IMR-90 (cell line): ENCODE measurements around the gene GLB1L. TPM values are rescaled to one million over a fixed set of nuclear protein-coding genes. Genes with fewer than 3 reads are reported as not detected.

ENCODE experiments used
- ATAC-seq: fragments of 200-7000 bp; cut with Tn5 transposase; 2 replicates; pipeline ENCODE4 v1.9.1; 2020; ENCODE audit warnings: low read depth, mild to moderate bottlenecking, moderate library complexity
- BruUV-seq: library from RNA; stranded (reverse); fragments of 400-500 nt; replicated peaks from 2 replicates; lab custom pipeline; 2021; lab: Mats Ljungman, UMichigan
- CTCF ChIA-PET: fragments of 300-600 bp; formaldehyde crosslinking; extraction: SDS; loops from one replicate; lab custom pipeline; 2021; ENCODE audit warnings: antibody characterized with exemption; lab: Yijun Ruan, JAX
- POLR2A ChIA-PET: fragments of 300-600 bp; sonication (Branson Sonifier 250); formaldehyde crosslinking; loops from one replicate; lab custom pipeline; 2022; ENCODE audit warnings: antibody characterized with exemption; ENCODE audit not compliant: unreplicated experiment; lab: Charles Lee
- DNase-seq: peaks from one replicate; pipeline ENCODE4 v3.0.0; 2013
- H2AFZ ChIP-seq: replicated peaks from 2 replicates; pipeline ENCODE3; 2013; ENCODE audit warnings: low read length, mild to moderate bottlenecking; ENCODE audit not compliant: poor library complexity
- H2AK5ac ChIP-seq: 2 replicates; pipeline ENCODE4 v1.6.1; 2013; ENCODE audit warnings: low read depth, low read length, inconsistent platforms
- H2AK9ac ChIP-seq: replicated peaks from 2 replicates; pipeline ENCODE3; 2013; ENCODE audit warnings: mild to moderate bottlenecking, low read depth, low read length, moderate library complexity; ENCODE audit not compliant: poor library complexity
- H2BK120ac ChIP-seq: 2 replicates; pipeline ENCODE4 v1.6.1; 2013; ENCODE audit warnings: low read depth, low read length, inconsistent platforms
- H2BK15ac ChIP-seq: 3 replicates; pipeline ENCODE4 v1.6.1; 2013; ENCODE audit warnings: low read depth, low read length, inconsistent platforms
- H2BK20ac ChIP-seq: 2 replicates; pipeline ENCODE4 v1.6.1; 2013; ENCODE audit warnings: low read depth, mild to moderate bottlenecking, inconsistent platforms, low read length, moderate library complexity
- H2BK5ac ChIP-seq: 2 replicates; pipeline ENCODE4 v1.6.1; 2013; ENCODE audit warnings: mild to moderate bottlenecking, low read depth, low read length, inconsistent platforms; ENCODE audit not compliant: poor library complexity, severe bottlenecking
- H3K14ac ChIP-seq: replicated peaks from 2 replicates; pipeline ENCODE4 v1.6.1; 2013; ENCODE audit warnings: low read depth, low read length, inconsistent platforms
- H3K18ac ChIP-seq: 2 replicates; pipeline ENCODE4 v1.6.1; 2013; ENCODE audit warnings: low read depth, low read length, control low read depth
- H3K23ac ChIP-seq: 2 replicates; pipeline ENCODE4 v1.6.1; 2013; ENCODE audit warnings: low read depth, low read length, inconsistent platforms
- H3K27ac ChIP-seq: 2 replicates; pipeline ENCODE4 v1.5.1; 2013; ENCODE audit warnings: mild to moderate bottlenecking, control low read depth, low read length; ENCODE audit not compliant: insufficient read depth
- H3K27me3 ChIP-seq: 2 replicates; pipeline ENCODE4 v1.6.1; 2013; ENCODE audit warnings: low read length; ENCODE audit not compliant: control insufficient read depth, insufficient read depth
- H3K36me3 ChIP-seq: 2 replicates; pipeline ENCODE4 v1.6.1; 2013; ENCODE audit warnings: low read length, mixed read lengths; ENCODE audit not compliant: control insufficient read depth, insufficient read depth
- H3K4ac ChIP-seq: 2 replicates; pipeline ENCODE4 v1.6.1; 2013; ENCODE audit warnings: low read depth, low read length, inconsistent platforms
- H3K4me1 ChIP-seq: 2 replicates; pipeline ENCODE4 v1.6.1; 2013; ENCODE audit warnings: low read length, mixed read lengths; ENCODE audit not compliant: control insufficient read depth, insufficient read depth
- H3K4me2 ChIP-seq: 2 replicates; pipeline ENCODE4 v1.6.1; 2013; ENCODE audit warnings: low read depth, mild to moderate bottlenecking, control low read depth, low read length, moderate library complexity
- H3K4me3 ChIP-seq: 2 replicates; pipeline ENCODE4 v1.5.1; 2013; ENCODE audit warnings: low read depth, mild to moderate bottlenecking, control low read depth, low read length, moderate library complexity; ENCODE audit not compliant: insufficient read depth
- H3K56ac ChIP-seq: 2 replicates; pipeline ENCODE4 v1.6.1; 2013; ENCODE audit warnings: low read length, inconsistent platforms; ENCODE audit not compliant: insufficient read depth; ENCODE audit errors: extremely low read depth
- H3K79me1 ChIP-seq, 2 experiments: 2 replicates each; pipeline ENCODE4 v1.6.1; 2013; ENCODE audit warnings: low read length in 2 of 2, inconsistent platforms in 1 of 2, low read depth in 1 of 2
- H3K9ac ChIP-seq: 2 replicates; pipeline ENCODE4 v1.6.1; 2013; ENCODE audit warnings: low read depth, low read length, control low read depth
- H3K9me1 ChIP-seq: 2 replicates; pipeline ENCODE4 v1.6.1; 2013; ENCODE audit warnings: low read length, inconsistent platforms; ENCODE audit not compliant: insufficient read depth
- H3K9me3 ChIP-seq: 2 replicates; pipeline ENCODE4 v1.6.1; 2013; ENCODE audit warnings: low read length; ENCODE audit not compliant: control insufficient read depth, insufficient read depth
- H4K20me1 ChIP-seq: 2 replicates; pipeline ENCODE4 v1.6.1; 2013; ENCODE audit warnings: low read length, inconsistent platforms; ENCODE audit not compliant: insufficient read depth
- H4K5ac ChIP-seq: 2 replicates; pipeline ENCODE4 v1.6.1; 2013; ENCODE audit warnings: mild to moderate bottlenecking, low read depth, low read length, control low read depth
- H4K8ac ChIP-seq, 2 experiments: 2 replicates each; pipeline ENCODE4 v1.6.1; 2013; ENCODE audit warnings: low read depth in 2 of 2, low read length in 2 of 2, control low read depth in 1 of 2, inconsistent platforms in 1 of 2
- H4K91ac ChIP-seq: 2 replicates; pipeline ENCODE4 v1.6.1; 2013; ENCODE audit warnings: low read depth, low read length, inconsistent platforms; ENCODE audit not compliant: insufficient read depth
- BHLHE40 ChIP-seq: fragments of 150-350 bp; IDR thresholded peaks from 2 replicates; pipeline ENCODE4 v1.6.1; 2016; ENCODE audit warnings: mild to moderate bottlenecking, low read depth, low read length
- CEBPB ChIP-seq: IDR thresholded peaks from 2 replicates; pipeline ENCODE4 v1.6.1; 2012; ENCODE audit warnings: low read depth, low read length, improper control_type of control experiment
- CHD1 ChIP-seq: IDR thresholded peaks from 2 replicates; pipeline ENCODE4 v1.6.1; 2012; ENCODE audit warnings: low read depth, low read length, improper control_type of control experiment
- CTCF ChIP-seq: conservative IDR thresholded peaks from 2 replicates; pipeline ENCODE4 v1.5.1; 2012; ENCODE audit warnings: mild to moderate bottlenecking, low read depth, low read length, improper control_type of control experiment
- ELK1 ChIP-seq: fragments of 150-350 bp; IDR thresholded peaks from 2 replicates; pipeline ENCODE4 v1.6.1; 2016; ENCODE audit warnings: low read depth, mild to moderate bottlenecking, low read length, moderate library complexity, borderline replicate concordance
- FOS ChIP-seq: fragments of 150-350 bp; IDR thresholded peaks from 2 replicates; pipeline ENCODE4 v1.6.1; 2016; ENCODE audit warnings: low read depth, low read length
- MAZ ChIP-seq: IDR thresholded peaks from 2 replicates; pipeline ENCODE4 v1.6.1; 2012; ENCODE audit warnings: low read depth, mild to moderate bottlenecking, low read length, improper control_type of control experiment, moderate library complexity, borderline replicate concordance
- MXI1 ChIP-seq: IDR thresholded peaks from 2 replicates; pipeline ENCODE4 v1.6.1; 2012; ENCODE audit warnings: low read depth, mild to moderate bottlenecking, low read length, moderate library complexity, borderline replicate concordance
- NFE2L2 ChIP-seq: fragments of 150-350 bp; IDR thresholded peaks from 2 replicates; pipeline ENCODE4 v1.6.1; 2016; ENCODE audit warnings: low read depth, mild to moderate bottlenecking, low read length
- POLR2A ChIP-seq: IDR thresholded peaks from 2 replicates; pipeline ENCODE4 v1.6.1; 2012; ENCODE audit warnings: mild to moderate bottlenecking, low read depth, low read length
- RAD21 ChIP-seq: IDR thresholded peaks from 2 replicates; pipeline ENCODE4 v1.6.1; 2012; ENCODE audit warnings: low read length, improper control_type of control experiment
- RCOR1 ChIP-seq: IDR thresholded peaks from 2 replicates; pipeline ENCODE4 v1.6.1; 2012; ENCODE audit warnings: mild to moderate bottlenecking, low read length, improper control_type of control experiment; ENCODE audit not compliant: insufficient replicate concordance
- RFX5 ChIP-seq: IDR thresholded peaks from 2 replicates; pipeline ENCODE4 v1.8.0; 2012; ENCODE audit warnings: low read depth, mild to moderate bottlenecking, low read length, moderate library complexity
- SMC3 ChIP-seq: fragments of 150-350 bp; IDR thresholded peaks from 2 replicates; pipeline ENCODE4 v1.6.1; 2016; ENCODE audit warnings: low read depth, mild to moderate bottlenecking, antibody characterized with exemption, low read length, moderate library complexity
- USF2 ChIP-seq: fragments of 150-350 bp; IDR thresholded peaks from 2 replicates; pipeline ENCODE4 v1.6.1; 2017; ENCODE audit warnings: mild to moderate bottlenecking, antibody characterized with exemption, low read length, low read depth
- WGBS, 2 experiments: methylation state at CpG; one replicate each; pipeline versions ENCODE4 v1.1.5 to v1.1.7; 2013; ENCODE audit warnings: missing lambda C conversion rate in 2 of 2; ENCODE audit not compliant: insufficient read length in 1 of 2; ENCODE audit errors: extremely low coverage in 2 of 2; 5-methylcytosine and 5-hydroxymethylcytosine counted together
- dilution Hi-C: fragments of 300-500 bp; cut with HindIII; formaldehyde crosslinking; loops from one replicate; pipeline ENCODE4 v1.14.3; 2018; ENCODE audit warnings: low sequenced_read_pairs; ENCODE audit not compliant: unreplicated experiment
- in situ Hi-C: fragments of 300-500 bp; cut with MboI; formaldehyde crosslinking; loops from 3 replicates; pipeline ENCODE4 v1.14.3; 2019; ENCODE audit warnings: low sequenced_read_pairs, inconsistent platforms, mixed read lengths
- intact Hi-C: fragments of 100-400 bp; cut with micrococcal nuclease; formaldehyde crosslinking; loops from 2 replicates; pipeline ENCODE4 v1.10.0; 2022
- polyA plus RNA-seq, 3 experiments: library from polyadenylated mRNA; depleted of rRNA; stranded (reverse); fragments of >200 nt; gene quantifications; 2 replicates each; pipeline ENCODE4 v1.2.3, GENCODE V29; 2012; ENCODE audit warnings: low replicate concordance in 1 of 3
- total RNA-seq: library from RNA; depleted of rRNA; stranded (reverse); fragments of >200 nt; gene quantifications from 2 replicates; pipeline ENCODE4 v1.2.3, GENCODE V29; 2012

The GLB1L gene
- total and polyA plus RNA-seq, 2 of the 4 experiments (the other 2 are of a cell fraction) = 4.1 to 6.2 TPM

- Histone ChIP-seq H3K4me3 (no peak overlapping the region), H2BK15ac (no peak overlapping the region), H3K9me3 (no peaks in the 10 kb centered on the region), H3K14ac (no peak overlapping the region), H2AK5ac (no peak overlapping the region), H3K36me3 (peaks cover 54% of the 10 kb centered on the region), H3K27ac (no peak overlapping the region), H3K4ac (no peak overlapping the region), H3K4me1 (peaks cover 16% of the 10 kb centered on the region), H3K9me1 (peaks cover 8% of the 10 kb centered on the region; the same call in 1 of the 2 replicates), H2BK5ac (no peak overlapping the region), H3K23ac (no peak overlapping the region), H4K20me1 (peaks cover 13% of the 10 kb centered on the region), H4K91ac (no peak overlapping the region), H3K4me2 (no peak overlapping the region), H2AK9ac (peak overlapping the region; percentile 47), H2BK120ac (no peak overlapping the region), H4K5ac (no peak overlapping the region), H4K8ac (no peak overlapping the region), H2BK20ac (no peak overlapping the region), H3K79me1 (peaks cover 5 to 29% of the 10 kb centered on the region in 2 experiments; a peak in 3 of 4 replicates), H3K18ac (no peak overlapping the region), H3K56ac (no peak overlapping the region), H2AFZ (no peak overlapping the region), H3K27me3 (no peaks in the 10 kb centered on the region), H3K9ac (no peak overlapping the region)
- no TSS peak for BruUV-seq
- DNase-seq (no peak), ATAC-seq (no peak)
- ChIA-PET CTCF (no interaction called here), POLR2A (no interaction called here)
- in situ Hi-C loops (no loop called here), dilution Hi-C loops (no loop called here), intact Hi-C loops (no loop called here)
- TF ChIP-seq CEBPB = no peak
- TF ChIP-seq MAZ = no peak
- TF ChIP-seq USF2 = no peak
- no peak for TF ChIP-seq ELK1
- no peak for TF ChIP-seq BHLHE40
- TF ChIP-seq MXI1 = no peak
- TF ChIP-seq CTCF = no peak
- no peak for TF ChIP-seq CHD1
- no peak for TF ChIP-seq FOS
- TF ChIP-seq RFX5 = no peak
- TF ChIP-seq SMC3 = no peak
- no peak for TF ChIP-seq RCOR1
- no peak for TF ChIP-seq RAD21
- TF ChIP-seq NFE2L2 = no peak
- TF ChIP-seq POLR2A = no peak
- WGBS, 2 experiments = 100% methylated on average over 6 of the region's 24 CpGs; no CpG with 5 or more reads in 1 of the 2 experiments
These were observed 34.9 kb downstream of the GLB1L start for GRCh38 chr2:219210196-219210885.
